OCI-LY3 (cell line): Measurements from ENCODE around the gene SH2D3C.

Source experiments
- EZH2phosphoT487 ChIP-seq: fragments of 200-600 bp; shearing (Covaris generic); IDR thresholded peaks from 2 replicates; pipeline ENCODE4 v1.6.1; 2018; ENCODE audit warnings: antibody characterized with exemption, mixed run types, low read depth
- TF ChIP-seq, protein P1 (sequence below): fragments of 200-600, 300-600 bp; sonication (generic); IDR thresholded peaks from 2 replicates; pipeline ENCODE4 v1.5.1; 2014; ENCODE audit warnings: antibody characterized with exemption, low read length, low read depth

DNA sequence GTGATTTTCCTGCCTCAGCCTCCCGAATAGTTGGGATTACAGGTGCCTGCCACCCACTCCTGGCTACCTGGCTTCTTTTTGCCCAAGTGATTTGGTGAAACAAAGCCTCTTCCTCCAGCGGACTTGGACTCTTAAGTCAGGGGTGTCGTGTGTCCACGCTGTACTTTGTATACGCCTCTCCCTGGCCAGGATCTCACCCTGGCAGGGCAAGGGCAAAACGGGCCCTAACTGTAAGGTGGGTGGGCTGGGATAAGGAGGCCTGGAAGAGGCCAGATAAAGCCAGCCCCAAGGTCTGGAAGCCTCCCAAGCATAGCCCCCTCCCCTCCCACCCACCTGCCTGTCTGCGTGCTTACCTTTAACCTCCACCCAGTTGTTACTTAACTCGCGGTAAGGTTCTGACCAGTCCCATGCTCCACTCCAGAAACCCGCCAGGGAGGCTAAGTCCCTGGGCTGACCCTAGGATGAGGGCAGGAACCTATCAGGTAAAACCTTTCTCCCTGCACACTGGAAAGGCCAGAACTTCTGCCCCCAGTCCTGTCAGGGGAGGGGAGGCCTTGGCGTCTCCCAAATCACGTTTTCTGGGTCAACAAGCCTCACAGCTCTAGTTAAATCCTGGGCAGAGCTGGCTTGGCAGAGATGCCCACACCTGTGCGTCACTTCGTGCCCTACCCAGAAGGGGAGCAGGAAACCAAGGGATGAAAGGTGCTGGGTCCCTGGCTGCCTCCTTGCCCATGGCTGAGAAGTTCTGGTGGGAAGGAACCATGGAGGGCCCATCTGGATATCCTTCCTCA is 15.7 kb upstream of the SH2D3C start:
- TF ChIP-seq, protein P1, sequence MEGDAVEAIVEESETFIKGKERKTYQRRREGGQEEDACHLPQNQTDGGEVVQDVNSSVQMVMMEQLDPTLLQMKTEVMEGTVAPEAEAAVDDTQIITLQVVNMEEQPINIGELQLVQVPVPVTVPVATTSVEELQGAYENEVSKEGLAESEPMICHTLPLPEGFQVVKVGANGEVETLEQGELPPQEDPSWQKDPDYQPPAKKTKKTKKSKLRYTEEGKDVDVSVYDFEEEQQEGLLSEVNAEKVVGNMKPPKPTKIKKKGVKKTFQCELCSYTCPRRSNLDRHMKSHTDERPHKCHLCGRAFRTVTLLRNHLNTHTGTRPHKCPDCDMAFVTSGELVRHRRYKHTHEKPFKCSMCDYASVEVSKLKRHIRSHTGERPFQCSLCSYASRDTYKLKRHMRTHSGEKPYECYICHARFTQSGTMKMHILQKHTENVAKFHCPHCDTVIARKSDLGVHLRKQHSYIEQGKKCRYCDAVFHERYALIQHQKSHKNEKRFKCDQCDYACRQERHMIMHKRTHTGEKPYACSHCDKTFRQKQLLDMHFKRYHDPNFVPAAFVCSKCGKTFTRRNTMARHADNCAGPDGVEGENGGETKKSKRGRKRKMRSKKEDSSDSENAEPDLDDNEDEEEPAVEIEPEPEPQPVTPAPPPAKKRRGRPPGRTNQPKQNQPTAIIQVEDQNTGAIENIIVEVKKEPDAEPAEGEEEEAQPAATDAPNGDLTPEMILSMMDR, result no peak
- no peak for TF ChIP-seq EZH2phosphoT487
